Hematopoietic multipotent progenitor cell treated with erythropoietin and hydrocortisone succinate and interleukin-3 and kit ligand, for 4 days (in vitro differentiated cells): ENCODE measurements around the gene HSPA1B.
"Not testable (repeated sequence)": the region's sequence is repeated elsewhere in the genome, so short reads cannot be mapped to it uniquely, and the experiment has no call there.

Experiments used
- DNase-seq: peaks from one replicate; pipeline ENCODE4 v3.0.0-alpha.2; 2015

HSPA1B gene

DNA sequence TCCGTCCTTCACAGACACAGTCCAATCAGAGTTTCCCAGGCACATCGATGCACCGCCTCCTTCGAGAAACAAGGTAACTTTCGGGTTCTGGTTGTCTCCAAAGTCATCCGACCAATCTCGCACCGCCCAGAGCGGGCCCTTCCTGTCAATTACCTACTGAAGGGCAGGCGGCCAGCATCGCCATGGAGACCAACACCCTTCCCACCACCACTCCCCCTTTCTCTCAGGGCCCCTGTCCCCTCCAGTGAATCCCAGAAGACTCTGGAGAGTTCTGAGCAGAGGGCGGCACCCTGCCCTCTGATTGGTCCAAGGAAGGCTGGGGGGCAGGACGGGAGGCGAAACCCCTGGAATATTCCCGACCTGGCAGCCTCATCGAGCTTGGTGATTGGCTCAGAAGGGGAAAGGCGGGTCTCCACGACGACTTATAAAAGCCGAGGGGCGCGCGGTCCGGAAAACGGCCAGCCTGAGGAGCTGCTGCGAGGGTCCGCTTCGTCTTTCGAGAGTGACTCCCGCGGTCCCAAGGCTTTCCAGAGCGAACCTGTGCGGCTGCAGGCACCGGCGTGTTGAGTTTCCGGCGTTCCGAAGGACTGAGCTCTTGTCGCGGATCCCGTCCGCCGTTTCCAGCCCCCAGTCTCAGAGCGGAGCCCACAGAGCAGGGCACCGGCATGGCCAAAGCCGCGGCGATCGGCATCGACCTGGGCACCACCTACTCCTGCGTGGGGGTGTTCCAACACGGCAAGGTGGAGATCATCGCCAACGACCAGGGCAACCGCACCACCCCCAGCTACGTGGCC lies at the start of gene HSPA1B:
TSS of gene HSPA1B (plus strand) at position 453 of the 794 bp plus-strand sequence. CDS start at position 666, 213 bp downstream.
- DNase-seq, result peak; percentile 100

DNA sequence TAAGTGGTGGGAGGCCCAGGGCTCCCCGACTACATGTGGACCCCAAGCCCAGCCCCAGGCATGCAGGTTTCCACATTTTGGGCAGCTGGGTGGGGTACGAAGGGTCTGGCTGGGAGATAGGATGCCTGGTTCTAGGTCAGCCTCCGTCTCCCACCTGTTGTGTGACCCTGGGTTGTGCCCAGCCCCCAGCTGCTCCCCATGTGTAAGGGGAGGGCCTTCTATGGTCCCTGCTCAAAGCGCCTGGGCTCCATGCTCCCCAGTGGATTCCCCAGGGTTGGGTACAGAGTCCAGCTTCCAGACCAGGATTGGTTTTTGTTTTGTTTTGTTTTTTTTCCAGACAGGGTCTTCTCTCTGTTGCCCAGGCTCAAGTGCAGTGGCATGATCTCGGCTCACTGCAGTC lies 49.3 kb upstream of the HSPA1B start:
- no peak for DNase-seq

DNA sequence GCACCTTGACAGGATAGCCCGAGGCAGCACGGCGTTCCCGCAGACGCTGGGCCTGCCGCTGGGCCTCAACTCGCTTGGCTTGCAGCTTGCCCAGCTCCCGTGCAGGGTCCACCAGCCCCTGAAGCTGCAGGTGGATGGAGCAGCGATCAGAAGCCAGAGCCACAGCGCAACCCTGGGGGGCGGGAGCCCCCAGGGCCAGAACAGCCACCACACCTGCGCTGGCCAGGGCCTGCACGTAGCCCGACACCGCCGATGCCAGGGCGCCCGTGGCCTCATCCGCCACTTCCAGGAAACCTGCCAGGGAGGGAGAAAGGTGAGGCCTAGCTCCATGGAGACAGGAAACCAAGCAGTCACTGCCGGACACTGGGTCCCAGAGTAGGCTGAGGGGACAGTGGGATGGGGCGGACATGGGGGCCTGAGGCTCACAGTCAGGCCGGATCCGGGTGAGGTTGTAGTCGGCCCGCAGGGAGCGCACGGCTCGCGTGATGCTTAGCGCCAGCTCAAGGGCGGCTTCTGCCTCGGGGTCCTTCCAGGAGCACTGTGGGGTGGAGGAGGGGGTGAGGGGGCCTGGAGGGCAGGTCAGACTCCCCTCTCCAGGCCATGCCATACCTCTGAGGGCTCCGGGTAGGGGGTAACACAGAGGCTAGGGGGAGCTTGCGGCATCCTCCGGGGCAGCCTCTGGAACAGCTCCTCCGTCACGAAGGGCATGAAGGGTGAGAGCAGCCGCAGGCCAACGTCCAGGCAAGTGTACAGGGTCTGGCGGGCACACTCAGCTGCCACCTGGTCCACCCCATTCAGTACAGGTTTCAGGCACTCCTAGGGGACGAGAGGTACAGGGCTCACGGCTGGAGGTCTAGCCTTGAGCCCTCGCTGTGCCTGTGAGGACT lies 48.3 kb upstream of the HSPA1B start:
- DNase-seq, result no peak

DNA sequence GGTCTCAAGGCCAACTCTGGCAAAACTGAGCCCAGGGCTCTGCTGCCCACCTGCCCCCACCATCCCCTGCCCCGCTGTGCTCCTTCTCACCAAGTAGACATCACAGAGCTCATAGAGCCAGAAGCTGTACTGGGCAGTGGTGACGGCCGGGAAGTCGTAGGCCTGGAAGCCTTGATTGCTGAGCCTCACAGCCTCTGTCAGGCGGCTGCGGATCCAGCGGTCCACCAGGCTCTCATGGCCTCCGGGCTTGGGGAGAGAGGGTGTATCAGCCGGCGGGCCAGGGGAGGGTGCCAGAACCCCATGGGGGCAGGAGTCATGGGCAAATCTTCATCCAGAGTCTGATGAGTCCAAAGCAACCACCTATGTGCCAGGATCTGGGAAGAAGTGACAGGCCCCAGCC lies 47.6 kb upstream of the HSPA1B start:
- DNase-seq, result no peak

DNA sequence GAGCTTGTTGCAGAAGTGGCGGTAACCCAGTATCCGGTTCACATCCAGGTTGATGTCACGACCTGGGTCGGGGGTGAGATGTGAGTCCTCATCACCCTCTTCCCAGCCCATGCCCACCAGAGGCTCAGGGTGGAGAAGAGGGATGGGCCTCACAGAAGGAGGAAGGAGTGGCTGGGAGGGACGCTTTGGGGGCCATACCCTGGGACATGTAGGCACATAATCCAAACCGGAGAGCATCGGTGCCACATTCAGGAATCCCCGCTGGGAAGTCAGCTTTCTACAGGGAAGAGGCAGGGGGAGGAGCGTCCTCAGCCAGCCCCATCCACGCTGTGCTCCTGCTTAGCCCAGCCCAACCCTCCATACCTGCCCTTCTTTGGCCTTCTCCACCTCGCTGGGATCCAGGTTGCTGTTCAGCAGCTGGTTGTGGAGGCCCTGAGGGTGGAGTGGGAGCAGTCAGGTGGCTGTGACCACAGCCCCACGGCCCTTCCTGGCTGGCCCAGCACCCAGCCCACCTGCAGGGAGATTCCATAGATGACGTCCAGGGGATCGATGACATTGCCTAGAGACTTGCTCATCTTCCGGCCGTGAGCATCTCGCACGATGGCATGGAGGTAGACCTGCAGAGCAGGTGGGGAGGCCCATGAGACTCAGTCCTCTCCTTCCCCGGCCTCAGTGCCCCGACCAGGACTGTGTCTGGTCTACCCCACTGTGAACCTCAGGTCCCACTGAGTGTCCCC lies 46.9 kb upstream of the HSPA1B start:
- no peak for DNase-seq

DNA sequence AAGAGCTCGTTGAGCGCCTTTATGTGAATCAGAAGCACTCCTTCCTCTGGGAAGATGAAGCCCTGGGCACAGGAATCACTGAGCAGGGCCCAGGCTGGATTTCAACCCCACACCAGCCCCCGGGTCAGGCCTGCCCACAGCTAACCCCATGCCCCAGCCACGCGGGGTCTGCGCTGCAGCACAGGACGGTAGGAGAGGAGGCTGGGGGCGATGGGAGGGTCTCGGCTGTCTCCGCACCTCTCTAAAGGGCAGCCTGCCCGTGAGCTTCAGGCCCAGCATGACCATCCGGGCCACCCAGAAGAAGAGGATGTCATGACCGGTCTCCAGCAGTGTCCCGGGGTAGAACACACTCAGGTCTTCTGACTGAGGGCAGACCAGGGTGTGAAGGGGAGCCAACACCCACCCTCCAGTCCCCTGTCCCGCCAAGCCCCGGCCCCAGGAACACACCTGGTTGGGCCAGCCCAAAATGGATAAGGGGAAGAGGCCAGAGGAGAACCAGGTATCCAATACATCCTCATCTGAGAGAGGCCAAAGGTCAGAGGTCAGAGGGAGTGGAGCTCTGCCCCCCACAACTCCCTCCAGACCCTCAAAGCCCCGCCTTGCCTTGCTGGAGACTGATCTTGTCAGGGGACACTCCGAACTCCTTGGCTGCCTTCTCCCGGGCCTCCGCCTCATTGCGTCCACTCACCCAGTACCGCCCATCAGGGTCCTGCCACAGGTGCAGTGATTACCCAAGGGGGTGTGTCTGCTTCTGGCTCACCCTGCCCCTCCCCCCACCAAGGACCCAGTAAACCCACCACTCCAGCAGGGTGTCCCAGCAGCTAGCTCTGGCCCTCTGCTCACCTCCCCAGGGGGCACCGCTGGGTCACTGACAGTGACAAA lies 46.1 kb upstream of the HSPA1B start:
- DNase-seq, result no peak

DNA sequence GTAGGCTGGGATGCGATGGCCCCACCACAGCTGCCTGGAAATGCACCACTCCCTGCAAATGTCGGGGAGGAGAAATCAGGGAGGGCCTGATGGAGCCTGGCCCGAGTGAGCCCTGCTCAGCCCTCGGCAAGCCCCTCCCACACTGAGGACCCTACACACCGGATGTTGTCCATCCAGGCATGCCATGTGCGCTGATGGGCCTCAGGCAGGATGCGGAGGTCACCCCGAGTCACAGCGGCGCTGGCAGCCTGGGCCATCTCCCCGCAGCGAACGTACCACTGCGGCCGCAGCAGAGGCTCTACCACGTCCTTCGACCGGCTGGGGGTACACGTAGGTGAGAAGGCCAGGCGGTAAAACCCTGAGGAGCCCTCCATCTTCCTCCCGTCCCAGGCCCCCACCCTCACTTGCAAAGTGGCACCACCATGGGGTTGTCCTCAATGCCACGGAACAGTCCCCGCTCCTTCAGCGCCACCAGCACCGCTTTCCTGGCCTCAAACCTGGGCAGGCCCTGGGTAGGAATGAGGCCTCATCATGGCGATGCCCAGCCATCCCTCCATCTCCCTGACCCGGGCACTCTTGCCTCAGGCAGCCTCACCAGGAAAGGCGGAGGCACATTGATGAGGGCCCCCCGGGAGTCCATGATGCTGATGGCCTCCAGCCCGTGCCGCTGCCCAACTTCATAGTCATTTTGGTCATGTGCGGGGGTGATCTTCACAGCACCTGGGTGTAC lies 45.2 kb upstream of the HSPA1B start:
- no peak for DNase-seq

DNA sequence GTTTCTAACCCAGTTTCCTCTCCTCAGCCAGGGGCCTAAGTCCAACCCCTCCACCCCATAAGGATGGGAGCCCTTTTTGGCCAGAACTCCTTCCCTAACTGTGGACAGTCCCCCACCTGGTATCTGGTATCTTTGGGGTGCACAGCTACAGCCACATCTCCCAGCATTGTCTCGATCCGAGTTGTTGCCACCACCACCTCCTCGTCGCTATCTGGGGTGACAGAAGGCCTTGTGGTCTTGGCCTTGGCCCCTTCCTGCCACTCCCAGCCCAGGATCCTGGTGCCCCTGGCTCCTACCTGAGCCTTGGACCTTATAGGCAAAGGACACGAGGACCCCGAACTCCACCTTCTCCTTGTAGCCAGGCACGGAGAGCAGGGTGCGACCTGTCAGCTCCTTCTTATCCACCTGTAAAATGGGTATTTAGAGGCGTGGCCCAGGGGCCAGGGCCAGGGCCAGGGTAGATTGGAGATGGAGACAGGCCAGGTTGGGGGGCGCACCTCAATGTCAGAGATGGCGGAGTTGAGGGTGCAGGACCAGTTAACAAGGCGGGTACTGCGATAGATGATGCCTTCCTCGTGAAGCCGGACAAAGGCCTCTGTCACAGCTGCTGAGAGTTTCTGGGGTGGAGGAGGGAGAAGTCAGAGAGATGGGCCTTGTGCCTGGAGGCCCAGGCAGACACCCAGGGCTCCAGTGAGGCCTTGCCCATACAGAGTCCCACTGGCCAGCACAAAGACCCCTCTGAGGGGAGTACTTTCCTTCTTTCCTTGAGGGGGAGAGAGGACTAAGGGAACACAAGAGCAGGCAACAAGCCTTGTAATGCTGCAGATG lies 43.2 kb upstream of the HSPA1B start:
- DNase-seq, result peak; percentile 48

DNA sequence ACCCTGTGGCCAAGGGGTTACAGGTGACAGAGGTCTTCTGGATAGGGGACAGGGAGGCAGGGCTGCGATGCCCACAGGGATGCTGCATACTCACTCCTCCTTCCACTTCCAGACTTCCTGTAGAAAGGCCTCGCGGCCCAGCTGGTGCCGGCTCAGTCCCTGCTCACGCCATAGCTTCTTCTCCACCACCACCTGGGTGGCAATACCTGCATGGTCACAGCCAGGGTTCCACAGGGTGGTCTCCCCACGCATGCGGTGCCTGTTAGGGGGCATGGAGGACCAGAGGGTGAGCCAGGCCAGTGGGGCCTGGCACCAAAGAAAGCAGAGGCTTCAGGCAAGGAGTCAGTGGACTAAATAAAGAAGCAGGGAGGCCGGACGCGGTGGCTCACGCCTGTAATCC lies 42.1 kb upstream of the HSPA1B start:
- no peak for DNase-seq

DNA sequence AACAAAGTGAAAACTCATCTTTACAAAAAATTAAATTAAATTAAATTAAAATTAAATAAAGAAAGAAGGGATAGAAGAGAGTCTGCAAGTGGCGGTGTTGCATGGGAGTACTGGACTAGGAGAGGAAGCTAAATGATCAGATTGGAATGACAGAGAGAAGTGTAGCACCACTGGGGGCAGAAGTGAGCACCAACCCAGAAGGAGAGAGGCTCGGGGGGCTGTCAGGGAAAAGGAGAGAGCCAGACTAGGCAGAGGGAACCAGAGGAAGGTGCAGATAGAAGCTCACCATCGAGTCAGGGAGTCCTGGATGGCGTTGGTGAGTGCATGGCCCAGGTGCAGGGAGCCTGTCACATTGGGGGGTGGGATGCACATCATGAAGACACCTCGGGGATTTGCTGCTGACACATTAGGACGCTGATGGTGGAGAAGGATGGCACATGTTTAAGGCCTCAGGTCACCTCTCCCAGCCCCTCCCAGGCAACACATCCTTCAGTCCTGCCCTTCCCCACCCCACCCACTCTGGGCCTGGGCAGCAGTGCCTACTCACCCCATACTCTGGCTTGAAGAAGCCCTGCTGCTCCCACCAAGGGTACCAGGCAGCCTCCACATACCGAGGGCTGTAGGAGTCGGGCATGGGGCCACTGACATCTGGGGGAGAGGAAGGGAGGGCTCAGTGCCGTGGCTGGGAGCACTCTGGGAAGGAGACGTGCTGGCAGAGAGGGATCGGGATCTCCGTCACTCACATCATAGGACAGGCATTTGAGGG lies 36.0 kb upstream of the HSPA1B start:
- DNase-seq, result peak; percentile 84

DNA sequence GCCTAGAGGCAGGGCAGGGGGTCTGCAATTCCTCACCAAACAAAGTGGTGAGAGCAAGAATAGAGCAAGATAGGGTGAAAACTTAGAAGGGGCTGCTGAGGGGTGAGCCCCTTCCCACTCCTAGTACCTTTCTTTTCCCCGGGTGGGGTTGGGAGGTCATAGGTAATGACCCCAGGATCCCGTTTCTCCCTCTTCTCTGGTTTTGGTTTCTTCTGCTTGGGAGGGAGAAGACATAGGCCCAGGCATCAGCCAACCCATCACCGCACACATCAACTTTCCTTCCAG lies 35.5 kb upstream of the HSPA1B start:
- DNase-seq, result no peak

DNA sequence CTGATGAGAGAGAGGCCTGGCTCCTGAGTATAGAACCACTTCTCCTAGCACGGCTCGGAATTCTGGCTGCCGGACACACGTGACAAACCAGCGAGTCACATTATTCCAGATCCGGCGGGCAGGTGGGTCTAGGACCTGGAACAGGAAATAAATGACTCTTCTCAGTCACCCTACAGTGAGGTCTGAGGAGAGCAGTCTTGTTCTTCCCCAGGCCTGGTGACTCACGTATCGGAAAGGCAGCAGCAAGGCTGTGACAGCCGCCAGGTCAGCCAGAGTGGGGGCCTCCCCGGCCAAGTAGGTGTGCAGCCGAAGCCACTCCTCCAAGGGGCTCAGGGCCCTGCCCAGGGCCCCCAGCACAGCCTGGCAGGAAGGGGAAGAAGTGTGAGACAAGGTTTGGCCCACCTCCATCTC lies 34.8 kb upstream of the HSPA1B start:
- DNase-seq, result peak; percentile 41

DNA sequence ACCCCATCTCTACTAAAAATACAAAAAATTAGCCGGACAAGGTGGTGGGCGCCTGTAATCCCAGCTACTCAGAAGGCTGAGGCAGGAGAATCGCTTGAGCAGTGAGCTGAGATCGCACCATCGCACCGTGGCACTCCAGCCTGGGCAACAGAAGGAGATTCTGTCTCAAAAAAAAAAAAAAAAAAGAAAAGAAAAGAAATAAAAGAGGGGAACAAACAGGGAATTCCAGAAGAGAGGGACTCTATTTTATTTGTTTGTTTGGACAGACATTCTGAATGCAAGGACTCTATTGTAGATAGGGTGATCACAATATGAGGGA lies 33.7 kb upstream of the HSPA1B start:
- DNase-seq, result not testable (repeated sequence)

DNA sequence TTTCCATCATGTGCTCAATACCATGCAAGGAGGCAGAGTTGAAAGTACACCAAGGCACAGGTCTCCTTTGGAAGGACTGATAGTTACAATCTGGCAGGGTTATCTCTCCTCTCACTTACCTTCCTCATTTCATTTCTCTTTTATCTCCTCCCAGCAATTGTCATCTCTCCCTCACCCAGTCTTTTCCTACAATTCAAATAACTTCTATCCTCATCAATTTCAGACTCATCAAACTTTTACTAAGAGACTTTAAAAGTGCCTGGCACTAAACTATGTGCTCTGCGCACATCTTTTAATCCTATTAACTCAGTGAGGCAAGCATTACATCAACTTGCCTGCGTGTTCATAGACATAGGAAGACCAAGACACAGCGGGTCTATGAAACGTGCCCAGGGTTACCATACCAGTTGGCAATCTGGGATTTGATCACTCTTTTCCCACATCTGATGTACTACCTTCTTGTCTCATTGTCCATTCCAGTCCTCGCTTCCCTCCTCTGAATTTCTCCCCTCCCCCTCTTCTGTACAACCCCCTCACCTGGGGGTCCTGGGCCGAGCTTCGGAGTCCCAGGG lies 33.2 kb upstream of the HSPA1B start:
- DNase-seq, result peak; percentile 64

DNA sequence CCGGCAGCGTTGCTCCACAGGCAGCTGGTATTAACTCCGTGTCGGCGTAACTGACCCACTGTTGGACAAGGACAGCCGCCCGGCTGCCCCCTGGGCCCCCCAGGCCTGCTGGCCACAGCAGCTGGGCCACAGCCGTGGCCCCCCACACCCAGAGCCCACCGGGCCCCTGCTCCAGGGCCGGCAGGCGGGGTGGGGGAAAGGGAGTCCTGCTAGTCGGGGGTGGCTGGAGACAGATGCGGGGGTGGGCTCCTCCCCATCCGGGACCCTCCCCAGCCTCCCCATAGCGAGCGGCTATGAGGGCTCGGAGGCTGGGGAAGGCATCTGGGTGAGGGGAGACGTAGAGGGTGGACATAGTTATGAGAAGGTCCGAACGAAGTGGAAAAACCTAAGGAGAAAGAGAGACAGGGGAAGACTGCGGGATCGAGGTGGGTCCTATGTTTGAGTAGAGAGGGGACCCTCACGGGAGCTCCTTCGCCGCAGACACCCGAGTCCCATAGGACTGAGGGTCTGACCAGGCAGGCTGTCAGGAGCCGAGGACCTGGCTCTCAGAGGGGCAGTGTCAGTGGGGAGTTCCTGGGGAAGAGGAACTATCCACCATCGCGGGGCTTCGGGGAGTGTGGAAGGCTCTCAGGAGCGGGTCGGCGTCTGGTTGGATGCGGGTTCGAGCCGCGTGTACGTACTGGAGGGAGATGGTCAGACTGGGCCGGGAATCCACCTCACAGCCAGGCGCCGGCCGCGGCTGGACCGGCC lies 32.5 kb upstream of the HSPA1B start:
- DNase-seq, result no peak

DNA sequence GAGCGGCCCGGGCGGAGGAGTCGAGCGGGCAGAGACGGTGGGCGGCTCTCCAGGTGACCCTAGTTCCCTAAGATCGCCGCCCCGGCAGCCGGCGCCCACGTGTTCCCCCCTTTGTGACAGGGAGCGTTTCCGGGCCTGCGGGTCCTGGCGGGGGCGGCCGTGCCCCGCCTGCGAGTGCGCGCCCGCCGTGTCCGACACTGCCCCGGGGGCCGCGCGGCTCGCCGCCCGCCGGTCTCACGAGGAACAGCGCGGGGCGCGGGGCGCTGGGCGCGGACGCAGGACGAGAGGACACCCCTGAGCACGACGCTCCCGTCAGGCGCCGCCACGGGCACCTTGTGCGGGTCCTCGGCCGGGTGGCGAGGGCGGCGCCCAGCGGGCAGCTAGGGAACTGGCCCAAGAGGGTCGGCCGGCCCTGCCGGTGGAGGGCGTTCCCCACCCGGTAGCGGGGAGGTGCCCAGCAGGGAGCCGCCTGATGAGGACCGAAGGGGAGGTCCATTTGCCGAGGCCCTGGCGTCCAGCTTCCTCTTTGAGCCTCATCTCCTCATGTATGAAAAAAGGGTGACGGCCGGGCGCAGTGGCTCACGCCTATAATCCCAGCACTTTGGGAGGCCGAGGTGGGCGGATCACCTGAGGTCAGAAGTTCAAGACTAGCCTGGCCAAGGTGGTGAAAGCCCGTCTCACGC lies 31.8 kb upstream of the HSPA1B start, which contains the start of gene VARS1:
TSS of gene VARS1 (minus strand) at position 137 of the 683 bp plus-strand sequence. CDS start 535 bp downstream, outside the sequence.
- peak; percentile 97 for DNase-seq

DNA sequence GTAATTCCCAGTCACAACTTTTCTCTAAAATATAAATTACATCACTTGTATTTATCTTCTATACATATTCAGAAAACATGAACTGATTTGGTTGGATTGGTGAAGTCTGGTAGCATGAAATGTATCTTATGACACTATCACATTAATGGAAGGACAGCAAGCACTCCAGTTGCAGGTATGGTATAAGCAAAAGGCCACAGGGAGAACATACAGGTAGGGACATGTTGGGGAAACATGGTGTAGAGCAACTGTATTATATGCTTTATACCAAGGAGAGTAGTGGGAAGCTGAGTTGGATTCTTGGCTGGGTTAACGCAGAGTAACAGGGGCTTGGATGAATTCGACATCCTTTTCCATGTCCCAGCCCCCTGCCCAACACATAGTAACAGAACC lies 30.5 kb upstream of the HSPA1B start:
- no peak for DNase-seq

DNA sequence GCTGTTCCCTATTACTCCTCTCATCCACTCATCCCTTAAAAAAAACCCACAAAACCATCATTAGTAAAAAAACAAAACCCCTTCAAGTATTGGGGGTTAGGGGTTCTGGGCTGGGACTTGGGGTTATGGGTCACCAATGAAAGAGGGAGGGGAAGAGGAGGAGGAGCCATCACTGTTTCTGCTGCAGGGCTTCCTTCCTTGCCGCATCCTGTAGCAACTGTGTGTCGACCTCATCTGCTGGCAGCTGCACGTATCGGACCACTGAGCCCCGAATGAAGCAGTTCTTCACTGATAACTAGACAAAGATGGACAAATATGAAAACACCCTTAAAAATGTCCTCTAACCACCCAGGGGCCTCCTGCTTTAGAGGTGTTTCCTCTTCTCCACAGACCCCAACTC lies 29.9 kb upstream of the HSPA1B start:
- DNase-seq, result peak; percentile 46
